ENCODE results near the gene RARA. TPM values are rescaled to one million over a fixed set of nuclear protein-coding genes. Genes with fewer than 3 reads are reported as not detected.
A peak's percentile ranks its signal among the peaks of the same experiment; 100 is the strongest.
"Not testable (repeated sequence)": the region's sequence is repeated elsewhere in the genome, so short reads cannot be mapped to it uniquely, and the experiment has no call there.

The RARA gene
- total and polyA plus RNA-seq, 12 donors, result 4.7 to 58.2 (median 33.0) TPM

DNA sequence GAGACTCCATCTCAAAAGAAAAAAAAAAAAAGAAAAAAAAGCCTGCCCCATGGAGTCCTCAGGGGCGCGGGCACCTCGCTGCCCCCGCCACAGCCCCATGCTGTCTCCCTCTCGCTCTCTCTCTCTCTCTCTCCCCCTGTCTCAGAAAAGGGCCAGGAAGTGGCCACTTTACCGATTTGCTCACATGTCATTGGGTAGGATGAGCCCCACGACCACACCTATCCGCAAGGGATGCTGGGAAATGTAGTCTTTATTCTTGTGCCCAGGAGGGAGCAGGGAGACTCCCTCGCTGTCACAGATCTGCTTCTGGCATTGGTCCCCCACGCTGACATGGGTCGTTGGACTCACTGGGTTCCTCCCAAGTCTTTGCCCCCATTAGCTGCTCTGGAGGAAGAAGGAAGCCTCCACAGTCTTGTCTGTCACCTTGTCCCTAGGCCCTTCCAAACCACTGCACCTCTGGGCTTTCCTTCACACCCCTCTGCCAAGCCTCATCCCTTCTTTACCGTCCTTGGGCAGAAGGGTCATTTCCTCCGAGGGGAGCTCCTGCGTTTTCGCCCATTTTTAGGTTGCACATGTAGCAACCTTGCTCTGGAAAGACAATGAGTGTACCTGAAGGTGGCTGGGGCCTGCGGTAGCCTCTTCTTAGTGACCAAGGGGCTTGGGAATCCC is 62.4 kb downstream of the RARA start:
- DNase-seq, result peak in 2 of 7 donors; percentile 5 to 45
- Histone ChIP-seq H3K27ac (no peak overlapping the region), H3K36me3 (replicated peaks in 1 of 2) (no peaks in the 10 kb centered on the region), H3K4me1 (replicated peaks in 1 of 2) (no peaks in the 10 kb centered on the region), H3K27me3 (no peaks in the 10 kb centered on the region), H3K4me3 (no peak overlapping the region), H3K9me3 (replicated peaks in 1 of 3) (no peaks in the 10 kb centered on the region)
- TF ChIP-seq, protein P1, sequence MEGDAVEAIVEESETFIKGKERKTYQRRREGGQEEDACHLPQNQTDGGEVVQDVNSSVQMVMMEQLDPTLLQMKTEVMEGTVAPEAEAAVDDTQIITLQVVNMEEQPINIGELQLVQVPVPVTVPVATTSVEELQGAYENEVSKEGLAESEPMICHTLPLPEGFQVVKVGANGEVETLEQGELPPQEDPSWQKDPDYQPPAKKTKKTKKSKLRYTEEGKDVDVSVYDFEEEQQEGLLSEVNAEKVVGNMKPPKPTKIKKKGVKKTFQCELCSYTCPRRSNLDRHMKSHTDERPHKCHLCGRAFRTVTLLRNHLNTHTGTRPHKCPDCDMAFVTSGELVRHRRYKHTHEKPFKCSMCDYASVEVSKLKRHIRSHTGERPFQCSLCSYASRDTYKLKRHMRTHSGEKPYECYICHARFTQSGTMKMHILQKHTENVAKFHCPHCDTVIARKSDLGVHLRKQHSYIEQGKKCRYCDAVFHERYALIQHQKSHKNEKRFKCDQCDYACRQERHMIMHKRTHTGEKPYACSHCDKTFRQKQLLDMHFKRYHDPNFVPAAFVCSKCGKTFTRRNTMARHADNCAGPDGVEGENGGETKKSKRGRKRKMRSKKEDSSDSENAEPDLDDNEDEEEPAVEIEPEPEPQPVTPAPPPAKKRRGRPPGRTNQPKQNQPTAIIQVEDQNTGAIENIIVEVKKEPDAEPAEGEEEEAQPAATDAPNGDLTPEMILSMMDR (IDR thresholded peaks at IDR 0.05), result no peak
- no peak for TF ChIP-seq POLR2A (IDR thresholded peaks at IDR 0.05)
- intact Hi-C loops (cut with DNase I), result no loop called here
- 84 to 88% (median 86%) methylated on average over 16 of the region's 16 CpGs for whole genome bisulfite sequencing, 4 donors

DNA sequence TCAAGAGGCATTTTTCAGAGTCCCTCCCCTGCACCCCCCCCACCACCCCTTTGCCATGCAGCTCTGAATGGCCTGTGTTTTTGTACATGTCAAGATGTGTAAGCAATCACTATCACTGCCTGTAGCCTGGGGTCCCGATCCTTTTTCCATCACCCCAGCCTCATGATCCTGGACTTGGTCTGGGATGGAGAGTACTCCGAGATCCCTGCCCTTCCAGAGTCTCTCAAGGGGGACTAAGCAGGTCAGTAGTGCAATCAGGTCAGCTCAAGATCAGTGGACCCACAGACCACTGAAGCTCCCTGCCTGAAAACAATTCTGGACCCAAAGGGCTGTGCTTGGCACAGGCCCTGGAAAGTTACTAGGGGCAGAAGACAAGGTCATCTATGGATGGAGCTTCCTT is 63.1 kb downstream of the RARA start:
- no peak overlapping the region for H3K27ac ChIP-seq
- no peaks in the 10 kb centered on the region for H3K27me3 ChIP-seq
- no peaks in the 10 kb centered on the region for H3K4me1 ChIP-seq (replicated peaks in 1 of 2)
- no peak overlapping the region for H3K4me3 ChIP-seq
- WGBS, 4 donors, result 87 to 100% (median 92%) methylated on average over 1 to 2 of the region's 2 CpGs
- TF ChIP-seq, protein P1 (IDR thresholded peaks at IDR 0.05), result no peak
- no peak for TF ChIP-seq POLR2A (IDR thresholded peaks at IDR 0.05)
- intact Hi-C loops (cut with DNase I), result no loop called here
- H3K9me3 ChIP-seq (replicated peaks in 1 of 3), result no peaks in the 10 kb centered on the region
- peak in 1 of 7 donors; percentile 17 for DNase-seq
- H3K36me3 ChIP-seq (replicated peaks in 1 of 2), result no peaks in the 10 kb centered on the region

DNA sequence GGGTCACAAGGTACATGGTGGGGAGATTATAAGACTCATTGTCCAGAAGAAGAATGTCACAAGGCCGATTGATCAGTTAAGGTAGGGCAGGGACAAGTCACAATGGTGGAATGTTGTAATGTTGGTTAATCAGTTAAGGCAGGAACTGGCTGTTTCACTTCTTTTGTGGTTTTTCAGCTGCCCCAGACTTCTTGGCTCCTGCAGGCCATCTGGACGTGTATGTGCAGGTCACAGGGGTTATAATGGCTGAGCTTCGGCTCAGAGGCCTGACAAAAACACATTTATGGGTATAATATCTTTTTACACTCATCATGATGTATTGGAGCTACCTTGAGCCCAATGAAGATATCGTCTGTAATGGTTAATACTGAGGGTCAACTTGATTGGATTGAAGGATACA is 63.7 kb downstream of the RARA start:
- H3K36me3 ChIP-seq (replicated peaks in 1 of 2); H3K9me3 ChIP-seq (replicated peaks in 1 of 3); H3K4me3 ChIP-seq; H3K27me3 ChIP-seq; H3K4me1 ChIP-seq (replicated peaks in 1 of 2); intact Hi-C loops (cut with DNase I); H3K27ac ChIP-seq: not testable (repeated sequence)
- DNase-seq, result peak in 1 of 7 donors; percentile 18
- 47 to 62% (median 62%) methylated on average over 4 of the region's 4 CpGs for WGBS, 4 donors

DNA sequence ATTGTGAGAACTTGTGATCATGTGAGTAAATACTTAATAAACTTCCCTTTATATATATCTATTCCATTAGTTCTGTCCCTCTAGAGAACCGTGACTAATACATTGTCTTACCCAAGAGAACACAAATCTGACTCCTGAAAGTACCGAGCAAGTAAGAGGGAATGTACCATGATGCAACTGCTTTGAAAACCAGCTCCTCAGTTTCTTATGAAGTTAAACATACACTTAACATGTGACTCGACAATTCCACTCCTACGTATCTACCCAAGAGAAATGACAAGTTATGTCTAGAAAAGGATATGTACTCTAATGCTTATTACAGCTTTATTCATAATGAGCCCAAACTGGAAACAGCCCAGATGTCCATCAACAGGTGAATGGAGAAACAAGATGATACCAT is 64.3 kb downstream of the RARA start:
- 73 to 88% (median 81%) methylated on average over 4 of the region's 4 CpGs for WGBS, 4 donors
- TF ChIP-seq, protein P1 (IDR thresholded peaks at IDR 0.05), result no peak
- TF ChIP-seq POLR2A (IDR thresholded peaks at IDR 0.05), result no peak
- Histone ChIP-seq H3K4me3 (no peak overlapping the region), H3K27me3 (no peaks in the 10 kb centered on the region), H3K4me1 (replicated peaks in 1 of 2) (no peaks in the 10 kb centered on the region), H3K36me3 (replicated peaks in 1 of 2) (no peaks in the 10 kb centered on the region), H3K27ac (no peak overlapping the region), H3K9me3 (replicated peaks in 1 of 3) (no peaks in the 10 kb centered on the region)
- DNase-seq, result no peak
- intact Hi-C loops (cut with DNase I), result no loop called here

DNA sequence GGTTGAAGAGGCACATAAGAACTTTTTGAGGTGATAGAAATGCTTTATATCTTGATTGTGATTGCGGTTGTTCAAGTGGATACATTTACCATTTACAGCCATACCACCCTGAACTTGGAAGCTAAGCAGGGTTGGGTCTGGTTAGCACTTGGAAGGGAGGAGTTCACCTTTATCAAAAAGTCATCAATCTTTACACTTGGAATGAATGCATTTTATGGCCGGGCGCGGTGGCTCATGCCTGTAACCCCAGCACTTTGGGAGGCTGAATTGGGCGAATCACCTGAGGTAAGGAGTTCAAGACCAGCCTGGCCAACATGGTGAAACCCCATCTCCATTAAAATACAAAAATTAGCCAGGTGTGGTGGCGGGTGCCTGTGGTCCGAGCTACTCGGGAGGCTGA is 65.0 kb downstream of the RARA start:
- DNase-seq, result peak in 2 of 7 donors; percentile 1 to 17
- TF ChIP-seq POLR2A (IDR thresholded peaks at IDR 0.05), result no peak
- TF ChIP-seq, protein P1 (IDR thresholded peaks at IDR 0.05), result no peak
- intact Hi-C loops (cut with DNase I), result no loop called here
- no peak overlapping the region for H3K4me3 ChIP-seq
- no peaks in the 10 kb centered on the region for H3K9me3 ChIP-seq (replicated peaks in 1 of 3)
- no peaks in the 10 kb centered on the region for H3K36me3 ChIP-seq (replicated peaks in 1 of 2)
- 66 to 84% (median 80%) methylated on average over 8 of the region's 8 CpGs for WGBS, 4 donors
- no peaks in the 10 kb centered on the region for H3K27me3 ChIP-seq
- no peak overlapping the region for H3K27ac ChIP-seq
- no peaks in the 10 kb centered on the region for H3K4me1 ChIP-seq (replicated peaks in 1 of 2)
